D341Med (cell line): ENCODE results near the gene LDB3.
"Not testable (repeated sequence)": the region's sequence is repeated elsewhere in the genome, so short reads cannot be mapped to it uniquely, and the experiment has no call there.

Experiments used
- DNase-seq: peaks from one replicate; pipeline ENCODE4 v3.0.0; 2012; ENCODE audit warnings: low spot score

LDB3 gene, protein sequence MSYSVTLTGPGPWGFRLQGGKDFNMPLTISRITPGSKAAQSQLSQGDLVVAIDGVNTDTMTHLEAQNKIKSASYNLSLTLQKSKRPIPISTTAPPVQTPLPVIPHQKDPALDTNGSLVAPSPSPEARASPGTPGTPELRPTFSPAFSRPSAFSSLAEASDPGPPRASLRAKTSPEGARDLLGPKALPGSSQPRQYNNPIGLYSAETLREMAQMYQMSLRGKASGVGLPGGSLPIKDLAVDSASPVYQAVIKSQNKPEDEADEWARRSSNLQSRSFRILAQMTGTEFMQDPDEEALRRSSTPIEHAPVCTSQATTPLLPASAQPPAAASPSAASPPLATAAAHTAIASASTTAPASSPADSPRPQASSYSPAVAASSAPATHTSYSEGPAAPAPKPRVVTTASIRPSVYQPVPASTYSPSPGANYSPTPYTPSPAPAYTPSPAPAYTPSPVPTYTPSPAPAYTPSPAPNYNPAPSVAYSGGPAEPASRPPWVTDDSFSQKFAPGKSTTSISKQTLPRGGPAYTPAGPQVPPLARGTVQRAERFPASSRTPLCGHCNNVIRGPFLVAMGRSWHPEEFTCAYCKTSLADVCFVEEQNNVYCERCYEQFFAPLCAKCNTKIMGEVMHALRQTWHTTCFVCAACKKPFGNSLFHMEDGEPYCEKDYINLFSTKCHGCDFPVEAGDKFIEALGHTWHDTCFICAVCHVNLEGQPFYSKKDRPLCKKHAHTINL

DNA sequence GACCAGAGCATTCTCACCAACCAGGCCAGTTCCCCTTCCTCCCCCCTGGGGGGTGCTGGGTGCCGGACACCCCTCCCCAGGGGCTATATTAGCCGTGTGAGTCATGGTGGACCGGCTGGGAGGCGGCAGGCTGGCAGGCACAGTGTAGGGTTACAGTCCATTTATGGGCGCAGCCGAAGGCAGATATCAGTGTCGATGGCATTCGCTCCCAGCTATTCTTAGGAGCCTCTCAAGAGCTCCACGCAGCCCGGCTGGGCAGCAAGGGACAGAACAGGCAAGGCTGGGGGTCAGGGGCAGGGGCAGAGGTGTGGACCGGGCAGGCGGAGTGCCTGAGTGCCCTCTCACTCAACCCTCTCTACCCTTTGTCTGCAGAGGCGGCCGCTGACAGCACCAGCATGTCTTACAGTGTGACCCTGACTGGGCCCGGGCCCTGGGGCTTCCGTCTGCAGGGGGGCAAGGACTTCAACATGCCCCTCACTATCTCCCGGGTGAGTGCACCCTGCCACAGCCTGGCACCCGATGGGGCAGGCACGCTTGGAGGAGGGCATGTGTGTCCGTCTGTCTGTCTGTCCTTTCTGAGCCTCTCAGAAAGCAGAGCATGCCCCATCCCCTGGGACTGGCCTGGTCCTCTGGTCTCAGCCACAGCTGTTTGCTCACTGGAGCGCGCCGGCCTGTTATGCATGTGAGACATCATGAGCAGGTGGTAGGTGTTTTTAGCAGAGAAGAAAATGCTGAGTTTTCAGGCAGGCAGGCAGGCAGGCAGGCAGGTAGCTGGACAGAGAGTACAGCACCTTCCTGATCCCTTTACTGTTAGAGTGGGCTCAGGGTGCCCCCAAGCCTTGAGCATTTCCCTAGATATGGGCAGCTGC is at the start of gene LDB3:
Gene LDB3, plus strand, starts transcription at position 215 of the 869 bp plus-strand sequence. Its CDS starts 181 bp downstream, at position 396.
- peak; percentile 41 for DNase-seq

DNA sequence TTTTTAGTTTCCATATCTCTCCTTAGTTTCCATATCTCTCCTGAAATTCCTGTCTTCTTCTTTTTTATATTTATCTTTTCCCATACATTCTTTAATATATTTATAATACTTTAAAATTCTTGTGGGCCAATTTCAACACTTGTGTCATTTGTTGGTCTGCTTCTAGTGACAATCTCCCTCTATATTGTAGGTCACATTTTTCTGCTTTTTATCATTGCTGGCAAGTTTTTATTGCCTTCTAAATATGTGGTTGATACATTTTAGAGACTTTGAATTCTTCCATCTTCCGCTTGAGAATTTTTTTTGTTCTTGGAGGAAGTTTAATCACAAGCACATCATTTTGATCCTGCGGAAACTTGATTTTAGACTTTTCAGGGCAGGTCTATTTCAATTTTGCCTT is 40.0 kb upstream of the LDB3 start:
- DNase-seq: no peak

DNA sequence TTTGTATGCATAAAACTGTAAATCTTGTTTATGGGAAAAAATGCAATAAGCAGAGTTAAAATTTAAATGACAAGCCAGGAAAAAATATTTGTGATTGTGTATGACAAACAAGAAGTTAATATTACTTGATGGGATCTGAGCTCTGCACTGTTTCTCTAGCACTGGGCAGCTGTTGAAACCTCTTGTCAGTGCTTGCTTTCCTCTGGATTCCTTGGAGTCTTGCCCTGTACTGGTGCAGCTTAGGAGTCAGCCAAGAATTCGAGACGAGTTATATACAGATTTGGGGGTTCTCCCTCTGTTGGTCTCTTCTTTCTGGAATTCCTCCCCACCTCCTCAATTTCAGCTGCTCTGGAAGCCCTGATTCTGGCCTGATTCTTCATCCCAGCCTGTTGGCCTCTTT is 38.2 kb upstream of the LDB3 start:
- no peak for DNase-seq

DNA sequence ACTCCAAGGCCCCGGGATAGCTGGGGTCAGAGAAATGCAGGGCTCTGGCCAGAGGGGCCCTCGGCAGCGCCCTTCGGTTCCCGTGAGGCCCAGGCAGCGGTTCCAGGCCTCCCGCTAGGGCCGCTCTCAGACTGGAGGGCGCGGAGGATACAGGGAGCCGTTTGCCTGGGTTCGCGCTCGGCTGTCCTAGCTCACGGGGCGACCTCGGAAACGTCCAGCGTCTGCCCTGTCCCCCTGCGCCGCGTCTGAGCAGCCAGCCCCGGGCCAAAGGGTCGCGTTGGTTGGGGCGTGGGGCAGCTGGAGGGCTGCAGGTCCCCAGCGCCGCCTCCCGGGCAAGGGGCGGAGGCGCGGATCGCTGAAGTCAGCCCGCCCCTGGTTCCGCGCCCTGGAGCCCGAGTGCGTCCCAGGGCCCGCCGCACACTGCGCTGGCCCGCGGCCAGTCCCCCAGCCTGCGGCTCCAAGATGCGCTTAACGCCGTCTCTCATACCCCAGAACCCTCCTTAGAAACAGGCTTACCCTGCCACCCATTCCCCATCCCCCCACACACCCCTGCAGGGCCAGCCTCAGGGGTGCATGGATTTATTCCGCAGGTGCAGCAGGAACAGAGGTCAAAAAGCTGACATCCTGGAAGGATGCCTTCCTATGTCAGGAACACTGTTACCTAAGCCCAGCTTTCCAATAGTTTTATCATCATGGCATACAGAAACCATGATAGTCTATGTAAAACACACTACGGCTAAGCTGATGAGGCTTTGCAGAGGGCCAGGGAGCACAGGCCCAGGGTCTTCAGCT is 36.1 kb upstream of the LDB3 start:
- no peak for DNase-seq

DNA sequence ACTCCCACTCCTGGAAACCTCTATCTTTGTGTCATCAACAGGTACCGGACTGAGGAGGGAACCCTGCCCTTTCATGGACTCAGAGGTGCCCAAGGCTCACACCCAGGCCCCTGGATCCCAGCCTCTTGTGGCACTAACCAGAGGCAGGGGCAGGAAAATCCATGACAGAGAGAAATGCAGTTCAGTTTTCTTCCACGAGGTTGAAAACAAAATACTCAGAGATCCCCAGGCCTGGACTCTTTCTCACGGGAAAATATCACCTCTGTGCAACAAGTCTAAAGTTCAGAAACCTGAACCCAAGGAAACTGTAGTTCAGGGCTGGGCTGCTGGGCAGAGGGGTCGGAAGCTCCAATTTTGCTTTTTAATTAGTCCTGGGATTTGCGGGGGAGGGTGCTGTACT is 35.4 kb upstream of the LDB3 start:
- DNase-seq: no peak

DNA sequence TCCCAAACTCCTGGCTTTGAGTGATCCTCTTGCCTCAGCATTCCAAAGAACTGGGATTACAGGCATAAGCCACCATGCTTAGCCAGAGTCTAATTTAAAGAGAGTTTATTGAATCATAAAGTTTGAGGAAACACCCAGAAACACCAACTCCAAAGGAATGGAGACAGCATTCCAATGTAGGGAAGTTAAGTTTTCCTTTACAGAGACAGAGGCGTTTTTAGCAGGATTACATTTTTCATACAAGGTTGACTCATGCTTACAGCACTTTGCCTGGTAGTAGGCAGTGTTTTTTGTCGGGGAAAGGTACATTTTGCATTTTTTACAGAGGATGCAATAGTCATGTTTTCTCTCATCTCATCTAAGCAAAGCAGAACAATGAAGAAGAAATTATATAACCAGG is 32.9 kb upstream of the LDB3 start:
- no peak for DNase-seq

DNA sequence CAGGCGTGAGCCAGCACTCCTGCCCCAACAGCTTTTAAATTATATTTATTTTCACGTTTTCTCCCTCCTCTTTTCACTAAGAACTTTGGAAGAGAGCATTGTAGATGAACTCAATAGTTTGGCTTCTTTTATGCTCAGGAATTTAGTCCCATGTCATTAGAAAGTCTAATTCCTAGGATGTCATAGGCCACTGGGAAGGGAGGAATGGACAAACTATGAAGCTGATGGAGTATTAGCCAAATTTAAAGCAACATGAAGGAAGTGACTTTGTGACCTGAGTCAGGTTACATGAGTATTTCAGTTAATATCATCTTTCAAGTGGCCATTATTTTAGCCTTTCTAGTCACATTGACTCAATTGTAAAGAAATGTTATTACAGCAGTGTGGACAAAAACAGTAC is 32.0 kb upstream of the LDB3 start:
- DNase-seq: no peak

DNA sequence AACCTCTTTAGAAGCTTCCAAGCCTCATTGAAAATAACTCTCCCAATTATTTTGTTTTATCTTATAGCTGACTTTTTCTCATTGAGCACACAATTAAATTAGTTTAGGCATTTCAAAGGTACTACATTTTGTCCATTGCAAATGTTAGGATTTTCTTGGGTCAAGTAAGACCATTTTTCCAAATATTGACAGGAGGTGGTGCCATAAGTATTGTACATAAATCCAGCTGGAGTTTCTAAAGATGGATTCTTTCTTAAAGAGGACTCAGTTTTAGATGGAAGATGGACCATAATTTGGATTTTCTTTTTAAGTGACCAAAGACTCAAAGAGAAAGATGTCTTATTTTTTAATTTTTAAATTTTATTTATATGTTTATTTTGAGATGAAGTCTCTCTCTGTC is 26.3 kb upstream of the LDB3 start:
- DNase-seq: no peak

DNA sequence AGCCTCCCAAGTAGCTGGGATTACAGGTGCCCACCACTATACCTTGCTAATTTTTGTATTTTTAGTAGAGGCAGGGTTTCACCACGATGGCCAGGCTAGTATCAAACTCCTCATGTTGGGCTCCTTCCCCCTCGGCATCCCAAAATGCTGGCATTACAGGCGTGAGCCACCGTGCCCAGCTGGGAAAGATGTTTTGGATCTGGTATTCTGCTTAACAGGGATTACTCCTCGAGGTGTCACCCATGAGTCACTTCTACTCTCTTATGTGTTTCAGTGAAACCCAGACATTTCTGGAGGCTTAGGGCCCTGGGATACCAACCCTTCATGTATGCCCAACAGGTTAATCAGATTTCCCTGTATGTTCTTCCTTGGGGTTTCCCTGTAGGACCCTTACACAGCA is 25.8 kb upstream of the LDB3 start:
- DNase-seq: peak; percentile 43

DNA sequence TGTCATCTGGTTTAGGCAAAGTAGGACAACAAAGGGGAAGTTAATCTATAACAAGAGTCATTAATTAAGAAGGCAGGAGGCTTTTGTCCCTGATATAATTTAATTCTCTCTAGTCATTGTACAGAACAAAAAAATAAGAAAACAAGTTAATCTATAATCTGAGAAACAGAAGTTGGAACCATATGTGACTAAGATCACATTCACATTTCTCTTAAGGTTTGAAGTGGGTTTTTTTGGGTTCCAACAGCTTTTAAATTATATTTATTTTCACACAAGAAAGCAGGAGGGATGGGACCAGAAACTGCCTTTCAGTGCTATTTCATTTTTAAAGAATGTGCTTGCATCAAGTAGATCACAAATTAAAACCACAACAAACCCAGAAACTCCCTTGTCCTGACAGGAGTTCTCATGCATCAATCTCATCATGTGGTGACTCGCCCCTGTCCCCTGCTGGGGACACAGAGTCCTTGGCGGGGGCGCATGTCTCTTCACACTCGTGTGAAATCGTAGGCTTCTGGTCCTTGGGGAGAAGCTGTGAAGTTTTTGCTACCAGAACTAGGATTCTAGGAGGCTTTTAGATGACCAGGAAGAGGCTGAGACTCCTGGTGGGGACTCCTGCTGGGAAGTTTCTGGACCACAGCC is 24.0 kb upstream of the LDB3 start:
- peak; percentile 15 for DNase-seq

DNA sequence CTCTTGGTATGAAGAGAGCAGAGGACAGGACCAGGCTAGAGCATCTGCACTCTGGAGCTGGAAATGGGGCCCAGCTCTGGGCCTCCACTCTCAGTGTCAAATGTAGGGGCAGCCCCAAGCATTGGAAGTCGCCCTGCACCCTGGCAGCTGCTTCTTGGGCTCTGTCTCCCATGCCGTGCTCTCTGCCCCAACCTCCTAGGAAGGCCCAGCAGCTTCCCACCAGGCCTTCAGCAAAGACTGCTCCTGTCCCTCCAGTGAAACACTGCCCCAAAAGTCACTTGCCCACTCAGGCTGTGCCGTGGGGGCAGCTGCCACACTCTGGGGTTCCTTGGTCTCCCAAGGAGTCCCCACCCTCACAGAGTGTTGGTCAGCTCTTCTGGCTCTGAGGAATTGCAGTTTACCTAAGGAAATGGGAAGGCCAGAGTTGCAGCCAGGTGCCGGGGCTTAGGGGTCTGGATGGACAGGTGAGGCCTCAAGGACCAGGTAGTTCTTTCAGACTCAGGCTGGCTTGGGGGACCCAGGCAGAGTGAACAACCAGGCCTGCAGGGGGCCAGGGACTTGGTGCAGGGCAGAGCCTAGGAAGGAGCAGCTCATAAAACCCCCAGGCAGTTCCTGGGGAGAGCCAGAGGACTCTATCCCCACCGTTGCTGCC is 23.4 kb upstream of the LDB3 start:
- DNase-seq: peak; percentile 9

DNA sequence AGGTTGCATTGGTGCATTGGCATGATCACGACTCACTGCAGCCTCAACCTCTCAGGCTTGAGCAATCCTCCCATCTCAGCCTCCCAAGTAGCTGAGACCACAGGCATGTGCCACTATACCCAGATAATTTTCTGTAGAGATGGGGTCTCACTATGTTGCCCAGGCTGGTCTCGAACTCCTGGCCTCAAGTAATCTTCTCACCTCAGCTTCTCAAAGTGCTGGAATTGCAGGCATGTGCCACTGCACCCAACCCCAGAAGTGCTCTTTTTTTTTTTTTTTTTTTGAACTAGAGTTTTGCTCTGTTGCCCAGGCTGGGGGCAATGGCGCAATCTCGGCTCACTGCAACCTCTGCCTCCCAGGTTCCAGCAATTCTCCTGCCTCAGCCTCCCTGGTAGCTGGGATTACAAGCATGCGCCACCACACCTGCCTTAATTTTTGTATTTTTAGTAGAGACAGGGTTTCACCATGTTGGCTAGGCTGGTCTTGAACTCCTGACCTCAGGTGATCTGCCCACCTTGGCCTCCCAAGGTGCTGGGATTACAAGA is 22.6 kb upstream of the LDB3 start:
- not testable (repeated sequence) for DNase-seq

DNA sequence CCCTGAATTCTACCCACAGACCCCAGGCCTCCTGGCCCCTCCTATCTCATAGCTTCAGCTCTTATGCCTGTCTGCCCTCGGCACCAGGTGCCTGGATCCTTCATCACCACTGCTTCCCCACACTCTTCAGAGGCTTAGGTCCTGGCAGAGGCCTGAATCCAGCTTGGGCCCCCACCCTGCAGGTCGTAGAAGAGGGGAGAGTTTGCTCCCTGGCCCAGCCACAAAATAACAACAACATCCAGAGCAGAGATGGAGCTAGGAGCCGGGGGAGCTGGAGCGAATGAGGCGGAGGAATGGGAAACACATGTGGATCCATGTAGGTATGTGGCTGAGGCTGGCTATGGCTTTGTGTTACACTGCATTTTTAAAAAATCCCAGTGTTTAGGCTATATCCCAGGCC is 21.8 kb upstream of the LDB3 start:
- DNase-seq: no peak

DNA sequence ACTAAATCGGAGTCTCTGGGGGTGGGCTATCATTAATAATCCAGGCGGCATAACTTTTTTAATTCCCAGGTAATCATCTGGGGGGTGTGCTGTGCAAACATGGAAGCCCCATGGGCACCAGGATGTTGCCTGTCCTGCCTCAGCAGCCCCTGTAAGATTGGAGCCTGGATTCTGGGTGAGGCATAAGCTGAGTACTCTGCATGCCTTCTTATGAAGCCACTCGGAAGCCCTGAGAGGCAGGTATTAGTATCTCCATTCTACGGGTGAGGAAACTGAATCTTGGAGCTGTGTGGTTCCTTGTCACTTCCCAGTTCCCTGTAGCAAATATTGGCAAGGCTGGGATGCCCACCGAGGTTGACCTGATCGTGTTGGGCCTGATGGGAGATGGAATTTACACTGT is 21.4 kb upstream of the LDB3 start:
- no peak for DNase-seq

DNA sequence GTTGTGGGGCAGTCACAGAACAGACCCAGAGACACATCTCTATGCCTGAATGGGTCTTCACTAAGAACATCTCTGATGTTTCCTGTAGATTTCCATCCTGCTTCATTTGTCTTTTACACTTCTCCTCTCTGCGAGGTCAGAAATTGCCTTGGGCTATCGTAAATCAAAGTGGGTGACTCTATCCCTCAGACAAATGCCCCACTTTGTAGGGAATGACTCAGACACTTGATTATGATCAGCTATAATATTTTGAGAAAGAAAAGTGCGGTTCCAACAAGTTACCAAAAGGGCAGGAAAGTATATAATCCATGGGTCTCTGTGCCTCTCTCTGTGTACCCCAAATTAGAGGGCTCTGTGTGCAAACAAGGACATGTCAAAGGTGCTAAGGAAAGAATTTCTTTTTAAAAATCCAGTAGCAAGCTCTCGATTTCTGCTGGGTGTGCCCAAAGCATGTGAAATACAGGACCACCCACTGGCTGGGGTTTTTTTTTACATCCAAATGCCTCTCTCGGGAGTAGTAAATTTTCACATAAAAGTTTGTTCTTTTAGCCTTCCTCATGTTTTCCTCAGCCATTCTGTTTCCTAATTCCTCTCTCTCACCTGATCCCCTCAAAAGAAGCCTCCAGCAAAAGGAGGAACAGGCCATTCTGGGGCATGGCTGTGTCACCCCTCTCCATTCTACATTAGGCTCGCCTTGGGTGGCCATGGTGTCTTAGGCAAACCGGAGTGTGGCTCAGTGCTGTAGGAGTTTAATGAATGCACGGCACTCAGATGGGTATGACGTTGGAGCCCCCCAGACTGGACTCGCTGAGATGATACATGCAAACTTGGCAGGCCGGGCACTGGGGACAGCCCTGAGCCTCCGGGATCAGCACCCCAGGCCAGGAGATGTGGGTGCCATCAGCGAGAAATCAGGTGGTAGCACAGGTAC is 20.3 kb upstream of the LDB3 start:
- no peak for DNase-seq

DNA sequence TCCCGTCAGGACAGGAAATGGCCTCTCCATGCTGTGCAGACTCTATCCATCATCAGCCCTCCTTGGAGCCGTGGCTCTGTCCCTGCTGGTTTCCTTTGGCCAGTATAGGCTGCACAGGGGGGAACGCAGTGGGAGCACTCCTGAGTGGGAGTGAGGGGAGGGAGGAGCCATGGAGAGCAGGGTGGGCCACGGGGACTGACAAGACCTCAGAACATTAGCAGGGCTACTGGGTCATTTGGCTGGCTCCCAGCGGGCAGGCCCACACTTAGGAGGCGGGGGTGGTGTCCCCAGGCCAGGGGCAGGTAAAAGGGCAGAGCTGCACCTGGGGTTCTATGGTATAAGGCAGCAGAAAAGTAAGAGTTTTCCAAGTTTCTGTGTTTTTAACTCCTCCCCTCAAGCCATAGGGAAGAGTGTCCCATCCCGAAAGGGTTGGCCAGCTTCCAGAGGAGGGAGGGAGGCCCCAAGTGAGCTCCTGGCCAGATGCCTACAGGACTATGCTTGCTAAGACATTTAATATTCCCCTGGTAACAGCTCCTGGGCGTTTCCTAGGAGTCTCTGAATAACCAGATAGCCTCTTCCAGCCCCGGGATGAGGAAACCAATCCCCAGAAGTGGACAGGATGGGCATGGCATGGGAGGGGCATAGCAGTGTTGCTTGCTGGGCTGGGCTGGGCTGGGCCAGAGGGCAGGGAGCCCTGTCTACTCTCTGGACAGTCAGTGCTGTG is 19.4 kb upstream of the LDB3 start:
- peak; percentile 48 for DNase-seq

DNA sequence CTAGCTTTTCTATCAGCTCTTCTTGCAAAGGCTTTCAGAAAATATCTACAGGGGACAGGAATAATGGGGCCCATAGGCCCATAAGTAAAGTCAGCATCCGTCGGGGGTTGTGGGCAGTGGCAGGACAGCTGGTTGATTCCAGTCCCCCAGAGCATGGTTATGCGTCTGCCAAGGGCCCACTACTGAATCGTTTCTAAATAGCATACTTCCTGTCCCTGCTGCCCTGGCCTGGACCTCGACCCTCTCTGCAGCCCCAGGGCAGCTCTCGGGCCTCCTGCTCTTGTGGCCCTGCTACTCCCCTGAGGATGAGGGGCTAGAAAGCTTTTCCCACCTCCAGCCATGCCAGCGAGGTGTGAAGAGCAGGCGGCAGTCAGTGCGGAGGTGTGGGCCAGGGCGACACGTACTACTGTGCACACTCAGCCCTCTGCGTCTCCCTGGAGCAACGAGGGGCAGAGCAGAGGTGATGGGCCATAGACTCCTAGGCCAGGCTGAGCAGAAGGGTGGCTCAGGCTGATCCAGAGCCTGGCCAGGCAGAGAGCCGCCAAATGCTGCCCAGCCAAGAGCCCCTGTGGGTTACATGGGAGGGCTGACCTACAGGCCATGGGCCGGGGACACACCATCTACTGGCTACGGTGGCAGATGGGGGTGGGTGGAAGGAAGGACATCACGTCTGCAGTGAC is 18.7 kb upstream of the LDB3 start:
- DNase-seq: peak; percentile 6

DNA sequence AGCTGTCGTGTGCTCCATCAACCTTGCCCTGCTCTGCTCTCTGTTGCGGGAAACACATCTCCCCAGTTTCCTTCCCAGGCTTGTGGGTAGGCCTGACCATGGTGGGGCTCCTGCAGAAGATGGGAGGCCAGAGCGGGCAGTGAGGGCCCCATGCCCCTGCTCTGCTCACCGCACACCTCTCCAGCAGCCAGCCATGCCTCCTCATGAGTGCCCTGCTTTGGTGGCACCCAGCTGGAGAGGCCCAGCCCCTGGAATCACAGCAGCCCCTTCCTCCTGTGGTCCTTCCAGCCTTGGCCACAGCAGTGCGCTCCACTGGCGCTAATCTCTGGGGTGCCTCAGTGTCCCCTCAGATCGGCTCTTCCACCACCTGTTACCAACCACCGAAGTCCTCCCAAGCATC is 18.2 kb upstream of the LDB3 start:
- no peak for DNase-seq
